Subcutaneous adipose tissue (tissue), 4 donors: ENCODE data around the gene SLC17A5. TPM values are rescaled to one million over a fixed set of nuclear protein-coding genes. Genes with fewer than 3 reads are reported as not detected.

Experiments used
- total RNA-seq, 4 donors: library from RNA; depleted of rRNA; stranded (reverse); fragments of >200 nt; gene quantifications; one replicate each; pipeline ENCODE4 v1.1.0, GENCODE V29; 2016
- TF ChIP-seq, protein P1 (sequence below): fragments of 450-650 bp; IDR thresholded peaks from one replicate; pipeline ENCODE4 v1.5.1; 2016; ENCODE audit warnings: low read depth, mild to moderate bottlenecking, control low read depth, antibody characterized with exemption, moderate library complexity

SLC17A5 gene
- total RNA-seq, 4 donors from 2014 or later = 16.0 to 55.4 (median 29.5) TPM

DNA sequence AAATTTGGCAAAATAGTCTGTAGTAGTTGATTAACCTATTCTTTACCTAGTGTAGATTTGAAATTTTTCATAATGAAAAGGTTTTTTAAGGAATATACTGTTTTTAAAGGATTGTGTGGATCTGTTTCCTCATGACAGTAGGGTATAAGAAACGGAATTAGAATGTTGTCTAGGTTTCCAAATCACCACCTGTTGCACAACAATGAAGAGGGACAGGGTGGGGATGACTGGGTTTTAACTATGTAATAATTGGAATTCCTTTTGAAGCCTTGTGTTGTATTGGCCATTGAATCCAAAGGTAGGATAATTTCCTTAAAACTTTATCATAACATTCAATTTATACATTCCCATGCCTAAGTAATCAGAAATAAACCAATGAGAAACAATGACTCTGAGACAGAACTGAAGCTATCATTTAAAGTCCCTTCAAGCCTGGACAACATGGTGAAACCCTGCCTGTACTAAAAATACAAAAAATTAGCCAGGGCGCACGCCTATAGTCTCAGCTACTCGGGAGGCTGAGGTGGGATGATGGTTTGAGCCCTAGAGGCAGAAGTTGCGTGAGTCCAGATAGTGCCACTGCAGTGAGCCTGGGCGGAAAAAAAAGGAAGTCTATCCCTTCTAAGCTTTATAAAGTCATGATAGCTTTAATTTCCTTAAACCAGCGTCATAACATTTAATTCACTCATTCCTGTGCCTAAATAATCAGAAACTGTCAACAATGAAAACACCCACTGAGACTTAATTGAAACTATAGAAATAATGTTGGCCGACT lies 18.3 kb upstream of the SLC17A5 start:
- TF ChIP-seq, protein P1, sequence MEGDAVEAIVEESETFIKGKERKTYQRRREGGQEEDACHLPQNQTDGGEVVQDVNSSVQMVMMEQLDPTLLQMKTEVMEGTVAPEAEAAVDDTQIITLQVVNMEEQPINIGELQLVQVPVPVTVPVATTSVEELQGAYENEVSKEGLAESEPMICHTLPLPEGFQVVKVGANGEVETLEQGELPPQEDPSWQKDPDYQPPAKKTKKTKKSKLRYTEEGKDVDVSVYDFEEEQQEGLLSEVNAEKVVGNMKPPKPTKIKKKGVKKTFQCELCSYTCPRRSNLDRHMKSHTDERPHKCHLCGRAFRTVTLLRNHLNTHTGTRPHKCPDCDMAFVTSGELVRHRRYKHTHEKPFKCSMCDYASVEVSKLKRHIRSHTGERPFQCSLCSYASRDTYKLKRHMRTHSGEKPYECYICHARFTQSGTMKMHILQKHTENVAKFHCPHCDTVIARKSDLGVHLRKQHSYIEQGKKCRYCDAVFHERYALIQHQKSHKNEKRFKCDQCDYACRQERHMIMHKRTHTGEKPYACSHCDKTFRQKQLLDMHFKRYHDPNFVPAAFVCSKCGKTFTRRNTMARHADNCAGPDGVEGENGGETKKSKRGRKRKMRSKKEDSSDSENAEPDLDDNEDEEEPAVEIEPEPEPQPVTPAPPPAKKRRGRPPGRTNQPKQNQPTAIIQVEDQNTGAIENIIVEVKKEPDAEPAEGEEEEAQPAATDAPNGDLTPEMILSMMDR = no peak

DNA sequence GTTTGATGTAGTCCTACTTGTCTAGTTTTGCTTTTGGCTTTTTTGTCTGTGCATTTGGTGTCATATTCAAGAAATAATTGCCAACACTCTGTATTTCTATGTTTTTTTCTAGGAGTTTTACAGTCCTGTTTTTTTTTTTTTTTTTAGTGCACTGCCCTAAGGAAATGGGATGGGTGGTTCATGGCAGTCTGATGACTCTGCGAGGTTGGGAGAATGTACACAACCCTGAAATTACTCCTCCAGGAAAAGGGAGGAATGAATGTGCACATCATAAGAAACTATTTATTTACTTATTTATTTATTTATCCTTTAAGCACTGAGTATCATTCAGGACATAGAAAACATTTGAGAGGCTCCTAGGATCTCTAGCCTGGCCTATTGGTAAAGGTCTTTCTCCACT lies 15.2 kb upstream of the SLC17A5 start:
- TF ChIP-seq, protein P1 = no peak

GRCh38 chr6:73667798-73668197 lies 14.0 kb upstream of the SLC17A5 start:
- TF ChIP-seq, protein P1 = no peak

DNA sequence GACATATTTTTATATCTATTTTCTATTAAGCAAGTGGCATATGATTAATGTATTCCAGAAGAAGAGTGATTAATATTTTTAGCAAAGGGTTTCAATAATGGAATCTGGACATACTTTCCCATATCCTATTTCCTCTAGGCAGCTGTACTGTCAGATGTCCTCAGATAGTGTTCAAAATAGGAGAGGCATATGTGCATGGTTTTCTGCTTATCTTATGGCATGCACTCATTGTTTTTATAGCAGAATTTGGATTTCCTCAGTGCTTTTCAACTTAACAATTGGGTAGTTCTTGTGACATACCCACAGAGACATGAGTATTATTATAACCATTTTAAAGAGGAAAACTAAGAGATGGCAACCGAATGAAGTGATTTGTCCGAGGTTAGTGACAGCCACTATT lies 12.6 kb upstream of the SLC17A5 start:
- TF ChIP-seq, protein P1 = no peak

DNA sequence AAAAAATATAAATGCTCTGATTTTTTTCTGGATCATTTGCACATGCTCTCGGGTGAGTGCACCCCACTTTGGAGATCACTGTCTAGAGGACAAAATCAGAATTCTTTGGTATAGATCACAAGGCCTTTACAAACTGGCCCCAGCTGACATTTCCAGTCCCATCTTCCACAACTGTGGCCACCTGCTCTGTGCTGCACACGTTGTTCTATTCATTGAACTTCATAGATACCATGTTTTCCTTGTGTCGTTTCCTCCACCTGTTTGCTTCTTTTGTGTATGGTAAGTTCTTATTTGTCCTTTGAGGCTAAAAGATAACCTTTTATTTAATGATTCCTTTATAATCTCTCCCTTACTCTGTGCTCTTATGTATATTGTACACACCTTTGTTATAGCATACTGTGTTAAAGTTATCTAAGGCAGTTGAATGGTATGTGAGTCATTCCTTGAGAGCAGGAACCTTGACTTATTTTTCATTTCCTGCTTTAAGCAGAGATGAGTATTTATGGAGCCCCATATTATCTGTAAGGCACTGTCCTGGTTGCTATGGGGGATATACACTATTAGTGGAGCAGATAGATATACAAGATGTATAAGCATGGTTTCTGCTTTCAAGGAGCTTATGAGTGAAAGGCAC lies 12.0 kb upstream of the SLC17A5 start:
- TF ChIP-seq, protein P1 = no peak

DNA sequence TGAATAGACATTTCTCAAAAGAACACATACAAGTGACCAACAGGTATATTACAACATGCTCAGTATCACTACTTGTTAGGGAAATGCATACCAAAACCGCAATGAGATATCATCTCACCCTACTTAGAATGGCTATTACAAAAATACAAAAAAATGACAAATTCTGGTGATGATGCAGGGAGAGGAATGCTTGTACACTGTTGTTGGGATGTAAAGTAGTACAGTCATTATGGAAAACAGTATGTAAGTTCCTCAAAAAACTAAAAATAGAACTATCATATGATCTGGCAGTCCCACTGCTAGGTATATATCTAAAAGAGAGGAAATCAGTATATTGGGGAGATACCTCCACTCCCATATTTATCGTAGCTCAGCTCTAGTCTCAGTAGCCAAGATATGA lies 10.9 kb upstream of the SLC17A5 start:
- TF ChIP-seq, protein P1 = no peak

DNA sequence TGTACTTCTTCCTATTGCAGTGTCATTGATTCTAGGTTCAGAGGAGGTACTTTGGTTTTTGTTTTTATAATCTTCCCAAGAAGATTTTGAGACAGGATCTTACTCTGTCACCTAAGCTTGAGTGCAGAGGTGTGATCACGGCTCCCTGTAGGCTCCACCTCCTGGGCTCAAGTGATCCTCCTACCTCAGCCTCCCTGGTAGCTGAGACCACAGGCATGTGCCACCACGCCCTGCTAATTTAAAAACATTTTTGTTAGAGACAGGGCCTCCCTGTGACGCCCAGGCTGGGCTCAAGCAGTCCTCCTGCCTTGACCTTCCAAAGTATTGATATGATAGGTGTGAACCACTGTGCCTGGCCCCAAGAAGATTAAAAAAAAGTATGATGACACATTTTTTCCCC lies 3.4 kb upstream of the SLC17A5 start:
- TF ChIP-seq, protein P1 = no peak
